HepG2 (cell line): Measurements from ENCODE around the gene IP6K1. TPM values are rescaled to one million over a fixed set of nuclear protein-coding genes. Genes with fewer than 3 reads are reported as not detected.
A peak's percentile ranks its signal among the peaks of the same experiment; 100 is the strongest.
"Not testable (repeated sequence)": the region's sequence is repeated elsewhere in the genome, so short reads cannot be mapped to it uniquely, and the experiment has no call there.

ENCODE experiments used
- ATAC-seq: fragments of 200-7000 bp; cut with Tn5 transposase; 3 replicates; pipeline ENCODE4 v1.9.1; 2020; ENCODE audit warnings: mild to moderate bottlenecking, moderate library complexity
- BruUV-seq: library from RNA; stranded (reverse); fragments of 400-500 nt; replicated peaks from 2 replicates; lab custom pipeline; 2021; lab: Mats Ljungman, UMichigan
- CTCF ChIA-PET: fragments of 300-600 bp; formaldehyde crosslinking; extraction: SDS; loops from one replicate; lab custom pipeline; 2021; ENCODE audit warnings: low total read pairs, inconsistent platforms, low intra/inter-chr PET ratio; lab: Yijun Ruan, JAX
- POLR2A ChIA-PET: fragments of 350-600 bp; sonication (Branson Sonifier 250); formaldehyde crosslinking; loops from one replicate; lab custom pipeline; 2020; ENCODE audit warnings: antibody characterized with exemption, inconsistent platforms; lab: Yijun Ruan, JAX
- DNase-seq: peaks from one replicate; pipeline ENCODE4 v3.0.0-alpha.2; 2015; ENCODE audit warnings: low spot score
- FAIRE-seq: peaks from 3 replicates; lab custom pipeline; 2011; peaks lifted over from hg19 to GRCh38; lab: Jason Lieb, UNC
- H2AFZ ChIP-seq: one replicate; pipeline ENCODE4 v1.6.1; 2011; ENCODE audit warnings: low read length, inconsistent platforms
- H3K27ac ChIP-seq: fragments of 300-600 bp; 3 replicates; pipeline ENCODE4 v1.8.0; 2011; ENCODE audit warnings: mixed run types, mild to moderate bottlenecking, mixed read lengths, low read length, inconsistent platforms; ENCODE audit not compliant: insufficient read depth; ENCODE audit errors: extremely low read length
- H3K27me3 ChIP-seq, 2 experiments: fragments of 200-600 bp in 1 of 2; 2 replicates in 1 of 2; 3 replicates in 1 of 2; pipeline versions ENCODE4 v1.6.0 to v1.8.0; 2011; ENCODE audit warnings: low read length in 2 of 2, mild to moderate bottlenecking in 2 of 2, moderate library complexity in 2 of 2, inconsistent platforms in 1 of 2; ENCODE audit not compliant: insufficient read depth in 2 of 2, control insufficient read depth in 1 of 2
- H3K36me3 ChIP-seq, 2 experiments: fragments of 200-600 bp in 1 of 2; replicated peaks in 1 of 2; 2 replicates in 1 of 2; 3 replicates in 1 of 2; pipeline versions ENCODE4 v1.5.1 to v1.8.0; 2011; ENCODE audit warnings: low read length in 2 of 2, inconsistent platforms in 1 of 2; ENCODE audit not compliant: insufficient read depth in 2 of 2, control insufficient read depth in 1 of 2
- H3K4me1 ChIP-seq: 2 replicates; pipeline ENCODE4 v1.5.1; 2012; ENCODE audit warnings: low read length, inconsistent platforms; ENCODE audit not compliant: insufficient read depth
- H3K4me2 ChIP-seq: 2 replicates; pipeline ENCODE4 v1.6.0; 2011; ENCODE audit warnings: low read depth, low read length, inconsistent platforms
- H3K4me3 ChIP-seq, 3 experiments: fragments of 200-600 bp in 1 of 3; sonication (generic), shearing (Covaris generic) in 1 of 3; replicated peaks in 1 of 3; 2 replicates each; pipeline ENCODE4 v1.5.1; 2011 to 2016; ENCODE audit warnings: low read length in 3 of 3, inconsistent platforms in 2 of 3, low read depth in 2 of 3, mild to moderate bottlenecking in 2 of 3, control low read depth in 1 of 3, mixed read lengths in 1 of 3; ENCODE audit not compliant: insufficient read depth in 1 of 3
- H3K79me2 ChIP-seq: one replicate; pipeline ENCODE4 v1.6.1; 2011; ENCODE audit warnings: low read length, inconsistent platforms; ENCODE audit not compliant: insufficient read depth
- H3K9ac ChIP-seq: 2 replicates; pipeline ENCODE4 v1.6.0; 2011; ENCODE audit warnings: mild to moderate bottlenecking, low read depth, low read length, inconsistent platforms; ENCODE audit not compliant: insufficient read depth
- H3K9me3 ChIP-seq: 2 replicates; pipeline ENCODE4 v1.5.1; 2012; ENCODE audit warnings: mild to moderate bottlenecking, low read length
- H4K20me1 ChIP-seq: 2 replicates; pipeline ENCODE4 v1.6.0; 2011; ENCODE audit warnings: inconsistent platforms, mild to moderate bottlenecking, low read length, moderate library complexity; ENCODE audit not compliant: insufficient read depth
- BCL6 ChIP-seq: IDR thresholded peaks from 2 replicates; pipeline ENCODE4 v1.6.1; 2016; ENCODE audit warnings: missing genetic modification reagents, missing compliant biosample characterization
- EED ChIP-seq: sonication (generic); formaldehyde crosslinking; IDR thresholded peaks from 2 replicates; pipeline ENCODE4 v1.5.0; 2020; ENCODE audit warnings: mild to moderate bottlenecking, missing genetic modification reagents
- RAD21 ChIP-seq: fragments of 450-650 bp; formaldehyde crosslinking; IDR thresholded peaks from 2 replicates; pipeline ENCODE4 v1.5.0; 2020; ENCODE audit warnings: mild to moderate bottlenecking
- SMARCE1 ChIP-seq: fragments of 450-650 bp; IDR thresholded peaks from 2 replicates; pipeline ENCODE4 v1.6.1; 2017; ENCODE audit warnings: borderline replicate concordance
- THAP7 ChIP-seq: sonication (generic); formaldehyde crosslinking; IDR thresholded peaks from 2 replicates; pipeline ENCODE4 v1.8.1; 2023; ENCODE audit warnings: mild to moderate bottlenecking, missing genetic modification reagents
- ZNF224 ChIP-seq: sonication (generic); formaldehyde crosslinking; IDR thresholded peaks from 2 replicates; pipeline ENCODE4 v1.5.0; 2020; ENCODE audit warnings: mild to moderate bottlenecking, missing genetic modification reagents
- ZNF556 ChIP-seq: sonication (generic); formaldehyde crosslinking; IDR thresholded peaks from 2 replicates; pipeline ENCODE4 v1.4.0; 2020; ENCODE audit warnings: mild to moderate bottlenecking, missing genetic modification reagents, borderline replicate concordance
- ZNF747 ChIP-seq: sonication (generic); formaldehyde crosslinking; IDR thresholded peaks from 2 replicates; pipeline ENCODE4 v1.8.1; 2023; ENCODE audit warnings: missing genetic modification reagents, mild to moderate bottlenecking, borderline replicate concordance
- ZNF768 ChIP-seq: sonication (generic); formaldehyde crosslinking; IDR thresholded peaks from 2 replicates; pipeline ENCODE4 v1.4.0; 2020; ENCODE audit warnings: missing genetic modification reagents
- WGBS: methylation state at CpG from one replicate; pipeline ENCODE4 v1.1.6; 2017; ENCODE audit warnings: low lambda C conversion rate; 5-methylcytosine and 5-hydroxymethylcytosine counted together
- in situ Hi-C: cut with HindIII; loops from 2 replicates; pipeline ENCODE4 v1.10.0; 2017; ENCODE audit warnings: low pct_unique_long_range_greater_than_20kb; ENCODE audit not compliant: extremely low pct_ligation_motif_present
- intact Hi-C: fragments of 100-400 bp; cut with micrococcal nuclease; formaldehyde crosslinking; loops from one replicate; pipeline ENCODE4 v1.10.0; 2022; ENCODE audit not compliant: unreplicated experiment
- polyA plus RNA-seq, 8 experiments: library from polyadenylated mRNA; depleted of rRNA in 3 of 8; stranded (reverse) in 7 of 8; unstranded in 1 of 8; fragments of >200 nt; fragmentation: Illumina TruSeq in 4 of 8; extraction: Trizol in 4 of 8; gene quantifications; 2 replicates each; pipeline versions ENCODE4 v1.2.1 to v1.2.3, GENCODE V29; 2011 to 2016; ENCODE audit warnings: low read depth in 4 of 8, missing spikeins in 1 of 8, mixed read lengths in 1 of 8; ENCODE audit not compliant: insufficient read depth in 1 of 8
- total RNA-seq, 5 experiments: library from RNA; depleted of rRNA; stranded (reverse); fragments of >200 nt; fragmentation: Illumina TruSeq; extraction: Trizol; gene quantifications; 2 replicates each; pipeline ENCODE4 v1.2.3, GENCODE V29; 2016; ENCODE audit warnings: low read depth in 1 of 5
- TF ChIP-seq, protein P1 (sequence below): sonication (generic); formaldehyde crosslinking; conservative IDR thresholded peaks from 2 replicates; pipeline ENCODE4 v1.5.0; 2020; ENCODE audit warnings: missing genetic modification reagents
- TF ChIP-seq, protein P2 (sequence below): IDR thresholded peaks from 2 replicates; pipeline ENCODE4 v1.6.1; 2018; ENCODE audit warnings: missing genetic modification reagents, mild to moderate bottlenecking, missing compliant biosample characterization

Gene IP6K1
- total and polyA plus RNA-seq, 2 of the 13 experiments (the other 11 are each of a cell fraction or from before 2014, with no cell fraction given) = 17.7 to 29.7 TPM

DNA sequence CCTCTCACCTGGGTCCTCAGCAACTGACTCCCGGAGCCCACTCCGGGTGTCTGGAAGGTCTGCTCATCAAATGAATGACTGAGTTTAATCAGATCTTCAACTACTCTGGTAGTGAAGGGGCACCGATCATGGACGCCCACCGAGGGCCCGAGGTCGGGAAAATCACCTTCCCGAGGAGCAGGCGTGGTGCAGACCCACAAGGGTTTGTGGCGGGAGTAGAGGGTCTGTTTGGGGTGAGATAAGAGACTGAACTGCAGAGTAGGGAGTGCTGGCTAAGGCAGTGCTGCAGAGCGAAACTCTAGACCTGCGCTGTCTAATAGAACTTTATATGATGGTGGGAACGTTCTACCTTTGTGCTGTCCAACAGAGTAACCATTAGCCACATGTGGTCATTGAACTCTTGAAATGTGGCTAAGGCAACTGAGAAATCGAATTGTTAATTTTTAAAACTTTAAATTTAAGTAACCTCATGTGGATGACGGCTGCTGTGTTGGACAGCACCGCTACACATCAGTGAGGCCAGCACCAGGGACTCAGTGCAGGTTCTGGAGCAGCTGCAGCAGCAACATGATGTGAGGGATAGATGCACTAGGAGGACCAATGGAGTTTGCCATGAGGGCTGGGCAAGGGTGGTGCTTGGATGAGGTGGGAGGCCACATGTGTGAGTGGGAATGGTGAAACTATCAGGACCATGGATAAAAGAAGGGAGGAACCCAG is 96.3 kb downstream of the IP6K1 start:
- Histone ChIP-seq H3K79me2 (peaks cover 44% of the 10 kb centered on the region), H3K4me1 (peaks cover 44% of the 10 kb centered on the region), H3K4me2 (peak overlapping the region; percentile 96), H3K27ac (peak overlapping the region; percentile 96), H3K4me3 (peak overlapping the region; percentile 75 to 96 (median 89)), H3K9ac (peak overlapping the region; percentile 97)
- H3K36me3 ChIP-seq, BruUV-seq, H3K9me3 ChIP-seq, H4K20me1 ChIP-seq, H3K27me3 ChIP-seq, H2AFZ ChIP-seq, in situ Hi-C loops, DNase-seq, FAIRE-seq, CTCF ChIA-PET, ATAC-seq, intact Hi-C loops: not testable (repeated sequence)
- TF ChIP-seq ZNF747 (CRISPR knock-in tag) = peak; percentile 2; the same call in 1 of the 2 replicates
- peak; percentile 8; the same call in 1 of the 2 replicates for TF ChIP-seq EED
- TF ChIP-seq ZNF224 (CRISPR knock-in tag) = 0 out of 2 replicates have a peak, but pooled peaks have one; percentile 14
- POLR2A ChIA-PET = interaction anchor here (1.9 to 2.3 kb wide), 3 partner anchors 17 to 240 kb away, joined by 4 to 18 read pairs (median 5); partner anchors contain the start of gene MON1A
- 7% methylated on average over 14 of the region's 16 CpGs for WGBS

DNA sequence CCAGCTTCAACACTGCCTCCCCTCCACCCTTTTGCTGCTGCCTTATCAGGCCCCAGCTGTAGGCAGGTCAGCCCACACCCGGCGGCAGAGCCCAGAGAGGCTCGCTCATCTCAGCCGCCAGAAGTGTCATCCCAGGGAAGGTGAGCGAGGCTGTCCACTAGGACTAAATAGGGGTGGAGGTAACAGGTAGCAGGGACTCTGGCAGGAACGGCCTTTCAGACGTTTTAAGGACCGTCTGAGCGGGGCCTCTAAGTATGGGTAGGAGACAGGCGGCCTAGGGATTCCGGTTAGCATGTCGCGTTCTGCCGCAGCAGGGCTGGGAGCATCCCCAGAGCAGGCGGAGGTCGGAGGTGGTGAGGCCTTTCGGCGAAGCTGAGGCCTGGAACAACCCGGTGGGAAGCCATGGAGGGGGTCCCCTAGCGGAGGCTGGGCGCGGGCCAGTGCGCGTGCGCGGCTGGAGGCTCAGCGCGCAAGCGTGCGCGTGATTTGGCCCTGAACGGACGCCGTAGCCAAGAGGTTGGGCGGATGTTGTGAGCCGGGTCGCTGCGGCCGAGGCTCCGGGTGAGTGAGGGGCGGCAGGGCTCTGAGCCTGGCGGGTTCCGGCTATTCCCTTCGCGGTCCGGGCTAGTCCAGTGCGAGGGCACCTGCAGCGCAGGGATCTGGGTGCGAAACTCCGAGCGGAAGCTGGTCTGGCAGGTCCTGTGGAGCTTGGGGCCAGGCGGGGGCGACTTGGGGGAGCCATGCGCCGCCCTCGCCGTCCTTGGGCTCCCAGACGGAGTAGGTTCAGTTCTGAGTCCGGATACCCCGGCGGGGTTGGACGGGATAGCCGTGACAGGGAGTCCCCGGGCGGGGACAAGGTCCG is 97.1 kb downstream of the IP6K1 start, which contains the start of the genes MST1 and RNF123:
Gene MST1, minus strand, starts transcription at position 429 of the 862 bp plus-strand sequence. CDS start 783 bp downstream, outside the sequence.
Gene RNF123, plus strand, starts transcription at position 512 of the 862 bp plus-strand sequence. CDS start 1,609 bp downstream, outside the sequence.
- Histone ChIP-seq H4K20me1 (peaks cover 9% of the 10 kb centered on the region; the same call in 1 of the 2 replicates), H2AFZ (no peak within 1 kb of the TSS), H3K4me3 (peak within 1 kb of the TSS; percentile 75 to 96 (median 89)), H3K27ac (peak within 1 kb of the TSS; percentile 96), H3K4me2 (peak within 1 kb of the TSS; percentile 96), H3K79me2 (peaks cover 42% of the 10 kb centered on the region), H3K27me3 (no peaks in the 10 kb centered on the region; a peak in 1 of 5 replicates), H3K9me3 (no peaks in the 10 kb centered on the region), H3K4me1 (peaks cover 47% of the 10 kb centered on the region), H3K9ac (peak within 1 kb of the TSS; percentile 97), H3K36me3 (peaks cover 2 to 4% of the 10 kb centered on the region in 2 experiments; a peak in 2 of 5 replicates)
- ATAC-seq (peak; percentile 60), FAIRE-seq (no peak), DNase-seq (peak; percentile 86)
- 0% methylated on average over 23 of the region's 66 CpGs for WGBS
- CTCF ChIA-PET = no interaction called here
- TSS peak; percentile 74 for BruUV-seq
- POLR2A ChIA-PET = interaction anchor here (1.7 to 2.3 kb wide), 5 partner anchors 16 to 240 kb away, joined by 4 to 18 read pairs (median 5); partner anchors contain the start of genes DAG1 and MON1A
- in situ Hi-C loops (no loop called here), intact Hi-C loops (no loop called here)
- TF ChIP-seq, protein P1, sequence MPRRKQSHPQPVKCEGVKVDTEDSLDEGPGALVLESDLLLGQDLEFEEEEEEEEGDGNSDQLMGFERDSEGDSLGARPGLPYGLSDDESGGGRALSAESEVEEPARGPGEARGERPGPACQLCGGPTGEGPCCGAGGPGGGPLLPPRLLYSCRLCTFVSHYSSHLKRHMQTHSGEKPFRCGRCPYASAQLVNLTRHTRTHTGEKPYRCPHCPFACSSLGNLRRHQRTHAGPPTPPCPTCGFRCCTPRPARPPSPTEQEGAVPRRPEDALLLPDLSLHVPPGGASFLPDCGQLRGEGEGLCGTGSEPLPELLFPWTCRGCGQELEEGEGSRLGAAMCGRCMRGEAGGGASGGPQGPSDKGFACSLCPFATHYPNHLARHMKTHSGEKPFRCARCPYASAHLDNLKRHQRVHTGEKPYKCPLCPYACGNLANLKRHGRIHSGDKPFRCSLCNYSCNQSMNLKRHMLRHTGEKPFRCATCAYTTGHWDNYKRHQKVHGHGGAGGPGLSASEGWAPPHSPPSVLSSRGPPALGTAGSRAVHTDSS (CRISPR knock-in tag) = 0 out of 2 replicates have a peak, but pooled peaks have one; percentile 90
- TF ChIP-seq RAD21 (CRISPR knock-in tag) = 0 out of 2 replicates have a peak, but pooled peaks have one; percentile 8
- no peak for TF ChIP-seq SMARCE1
- TF ChIP-seq, protein P2, sequence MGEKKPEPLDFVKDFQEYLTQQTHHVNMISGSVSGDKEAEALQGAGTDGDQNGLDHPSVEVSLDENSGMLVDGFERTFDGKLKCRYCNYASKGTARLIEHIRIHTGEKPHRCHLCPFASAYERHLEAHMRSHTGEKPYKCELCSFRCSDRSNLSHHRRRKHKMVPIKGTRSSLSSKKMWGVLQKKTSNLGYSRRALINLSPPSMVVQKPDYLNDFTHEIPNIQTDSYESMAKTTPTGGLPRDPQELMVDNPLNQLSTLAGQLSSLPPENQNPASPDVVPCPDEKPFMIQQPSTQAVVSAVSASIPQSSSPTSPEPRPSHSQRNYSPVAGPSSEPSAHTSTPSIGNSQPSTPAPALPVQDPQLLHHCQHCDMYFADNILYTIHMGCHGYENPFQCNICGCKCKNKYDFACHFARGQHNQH = peak; percentile 78
- no peak for TF ChIP-seq BCL6
- TF ChIP-seq THAP7 (CRISPR knock-in tag) = no peak
- peak; percentile 90 for TF ChIP-seq ZNF556 (CRISPR knock-in tag)
- peak; percentile 73 for TF ChIP-seq ZNF768 (CRISPR knock-in tag)
